Common myeloid progenitor, CD34-positive (primary cell): Measurements from ENCODE around the gene C5orf15.

Experiments
- CTCF ChIA-PET: fragments of 350-600 bp; sonication (Branson Sonifier 250); formaldehyde crosslinking; loops from one replicate; lab custom pipeline; 2021; ENCODE audit warnings: antibody characterized with exemption; lab: Charles Lee
- POLR2A ChIA-PET: fragments of 350-600 bp; sonication (Branson Sonifier 250); formaldehyde crosslinking; loops from one replicate; lab custom pipeline; 2021; ENCODE audit warnings: antibody characterized with exemption; lab: Charles Lee
- DNase-seq, 3 donors: peaks; one replicate each; pipeline versions ENCODE4 v3.0.0 to v3.0.0-alpha.2; 2013
- H3K27ac ChIP-seq, 2 experiments: 1 replicate in 1 of 2; 2 replicates in 1 of 2; pipeline ENCODE4 v1.7.0; 2013; ENCODE audit warnings: inconsistent platforms in 2 of 2, low read length in 2 of 2, mild to moderate bottlenecking in 2 of 2, low read depth in 1 of 2, moderate library complexity in 1 of 2; ENCODE audit not compliant: severe bottlenecking in 2 of 2, insufficient read depth in 1 of 2, poor library complexity in 1 of 2
- H3K27me3 ChIP-seq, 5 experiments: replicated peaks in 2 of 5; 1 replicate in 3 of 5; 2 replicates in 2 of 5; pipeline versions ENCODE4 v1.6.1 to v1.7.0; 2013; ENCODE audit warnings: low read length in 4 of 5, mild to moderate bottlenecking in 2 of 5, moderate library complexity in 2 of 5, inconsistent platforms in 1 of 5; ENCODE audit not compliant: insufficient read depth in 5 of 5, control insufficient read depth in 4 of 5
- H3K36me3 ChIP-seq, 4 experiments: 1 replicate in 2 of 4; 2 replicates in 2 of 4; pipeline versions ENCODE4 v1.6.1 to v1.7.0; 2013; ENCODE audit warnings: low read length in 3 of 4, control low read depth in 1 of 4, mild to moderate bottlenecking in 1 of 4; ENCODE audit not compliant: control insufficient read depth in 4 of 4, insufficient read depth in 4 of 4
- H3K4me1 ChIP-seq, 4 experiments: 1 replicate in 3 of 4; 2 replicates in 1 of 4; pipeline versions ENCODE4 v1.6.1 to v1.7.1; 2013; ENCODE audit warnings: low read length in 3 of 4, mild to moderate bottlenecking in 3 of 4, control low read depth in 1 of 4, inconsistent platforms in 1 of 4, moderate library complexity in 1 of 4; ENCODE audit not compliant: control insufficient read depth in 4 of 4, insufficient read depth in 4 of 4; ENCODE audit errors: control extremely low read depth in 1 of 4
- H3K4me3 ChIP-seq, 7 experiments: 1 replicate in 4 of 7; 2 replicates in 3 of 7; pipeline versions ENCODE4 v1.5.1 to v1.7.0; 2013; ENCODE audit warnings: mild to moderate bottlenecking in 7 of 7, low read length in 6 of 7, moderate library complexity in 6 of 7, inconsistent platforms in 2 of 7, low read depth in 2 of 7, control low read depth in 1 of 7; ENCODE audit not compliant: insufficient read depth in 4 of 7, control insufficient read depth in 1 of 7; ENCODE audit errors: extremely low read depth in 1 of 7
- H3K9me3 ChIP-seq, 5 experiments: 1 replicate in 4 of 5; 2 replicates in 1 of 5; pipeline versions ENCODE4 v1.6.1 to v1.7.1; 2013; ENCODE audit warnings: low read length in 4 of 5, mild to moderate bottlenecking in 2 of 5, inconsistent platforms in 1 of 5, low read depth in 1 of 5, moderate library complexity in 1 of 5; ENCODE audit not compliant: control insufficient read depth in 4 of 5, insufficient read depth in 2 of 5; ENCODE audit errors: control extremely low read depth in 1 of 5
- WGBS: methylation state at CpG from one replicate; pipeline ENCODE4 v1.1.5; 2013; ENCODE audit not compliant: insufficient coverage; 5-methylcytosine and 5-hydroxymethylcytosine counted together

C5orf15 gene

DNA sequence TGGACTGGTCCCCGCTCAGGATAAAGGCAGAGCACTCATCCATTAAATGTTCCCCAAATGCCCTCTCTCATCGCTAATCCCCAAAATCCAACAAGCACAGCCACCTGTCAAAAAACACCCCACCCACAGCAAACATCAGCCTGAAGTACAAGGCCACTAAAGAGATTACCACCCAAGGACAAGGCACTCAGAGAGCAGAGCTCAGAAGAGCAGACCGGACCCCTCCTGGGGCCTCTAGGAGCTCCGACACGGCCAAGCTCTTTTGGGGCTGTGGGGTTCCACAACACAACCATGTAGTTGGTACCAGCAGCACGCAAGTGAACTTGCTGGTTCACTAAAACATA lies 26.5 kb upstream of the C5orf15 start:
- CTCF ChIA-PET: interaction anchor here (1.9 to 11.2 kb wide), 4 partner anchors 9 to 25 kb away, joined by 8 to 172 read pairs (median 17); partner anchors contain the start of gene VDAC1
- POLR2A ChIA-PET: interaction anchor here (1.5 kb wide), 1 partner anchor 17 kb away, joined by 4 read pairs; no protein-coding TSS in a partner anchor
- Histone ChIP-seq H3K27me3 (no peaks in the 10 kb centered on the region), H3K4me3 (no peak overlapping the region), H3K36me3 (peaks cover 10 to 42% (median 13%) of the 10 kb centered on the region in 4 experiments), H3K4me1 (peaks cover 0 to 8% (median 4%) of the 10 kb centered on the region in 4 experiments), H3K27ac (peak overlapping the region in 1 of 2 experiments; percentile 38), H3K9me3 (no peaks in the 10 kb centered on the region)
- whole genome bisulfite sequencing: 99% methylated on average over 6 of the region's 6 CpGs
- DNase-seq: no peak

DNA sequence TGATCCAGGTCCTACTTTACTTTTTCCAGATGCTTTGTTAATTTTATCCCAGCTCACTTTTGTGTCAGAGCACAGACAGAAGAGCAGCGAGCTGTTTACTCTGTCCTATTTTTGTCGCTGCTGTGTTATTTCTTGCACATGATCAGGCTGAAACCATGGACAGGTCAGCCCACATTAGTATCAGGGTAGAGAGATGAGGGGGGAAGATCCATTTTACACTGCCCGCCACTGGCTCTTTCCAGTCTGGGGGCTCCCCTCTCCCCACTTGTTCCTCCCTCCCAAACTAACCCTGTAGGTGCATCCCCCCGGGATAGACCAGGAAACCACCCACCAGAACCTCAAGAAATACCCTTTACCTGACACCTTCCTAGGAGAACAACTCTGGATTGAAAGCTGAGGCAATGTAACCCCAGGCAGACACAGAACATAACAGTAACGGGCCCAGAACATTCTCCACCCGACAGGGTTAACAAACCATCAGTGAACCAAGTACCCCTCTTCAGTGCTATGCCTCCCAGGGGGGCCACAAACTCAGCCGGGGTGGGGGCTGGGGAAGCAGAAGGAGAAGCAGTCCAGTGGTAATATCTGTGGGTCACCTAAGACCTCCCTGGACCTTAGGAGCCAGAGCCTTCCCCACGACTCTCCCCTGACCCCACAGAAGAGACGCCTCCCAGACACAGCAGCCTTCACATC lies 26.0 kb upstream of the C5orf15 start:
- H3K36me3 ChIP-seq: peaks cover 11 to 40% (median 13%) of the 10 kb centered on the region in 4 experiments
- H3K4me3 ChIP-seq: no peak overlapping the region
- ChIA-PET CTCF (interaction anchor here (2.2 to 11.2 kb wide), 3 partner anchors 10 to 32 kb away, joined by 5 to 172 read pairs (median 19); partner anchors contain the start of gene VDAC1), POLR2A (interaction anchor here (1.5 kb wide), 1 partner anchor 17 kb away, joined by 4 read pairs; no protein-coding TSS in a partner anchor)
- DNase-seq: no peak
- WGBS: 100% methylated on average over 8 of the region's 9 CpGs
- no peaks in the 10 kb centered on the region for H3K27me3 ChIP-seq
- no peaks in the 10 kb centered on the region for H3K9me3 ChIP-seq
- peaks cover 0 to 8% (median 3%) of the 10 kb centered on the region in 4 experiments for H3K4me1 ChIP-seq
- H3K27ac ChIP-seq: no peak overlapping the region

- H3K4me1 ChIP-seq: peaks cover 0 to 8% (median 3%) of the 10 kb centered on the region in 4 experiments
- no peak overlapping the region for H3K4me3 ChIP-seq
- WGBS: 100% methylated on average over 1 of the region's 2 CpGs
- POLR2A ChIA-PET: interaction anchor here (1.0 to 1.1 kb wide), 2 partner anchors 10 to 13 kb away, joined by 3 to 5 read pairs; no protein-coding TSS in a partner anchor
- no peaks in the 10 kb centered on the region for H3K9me3 ChIP-seq
- H3K27me3 ChIP-seq: no peaks in the 10 kb centered on the region
- CTCF ChIA-PET: interaction anchor here (0.8 to 11.2 kb wide), 8 partner anchors 11 to 124 kb away, joined by 3 to 172 read pairs (median 4); partner anchors contain the start of gene VDAC1
- no peak for DNase-seq
- H3K27ac ChIP-seq: no peak overlapping the region
- H3K36me3 ChIP-seq: peaks cover 9 to 40% (median 18%) of the 10 kb centered on the region in 4 experiments
These were observed 24.9 kb upstream of the C5orf15 start for GRCh38 chr5:133993185-133993936.

DNA sequence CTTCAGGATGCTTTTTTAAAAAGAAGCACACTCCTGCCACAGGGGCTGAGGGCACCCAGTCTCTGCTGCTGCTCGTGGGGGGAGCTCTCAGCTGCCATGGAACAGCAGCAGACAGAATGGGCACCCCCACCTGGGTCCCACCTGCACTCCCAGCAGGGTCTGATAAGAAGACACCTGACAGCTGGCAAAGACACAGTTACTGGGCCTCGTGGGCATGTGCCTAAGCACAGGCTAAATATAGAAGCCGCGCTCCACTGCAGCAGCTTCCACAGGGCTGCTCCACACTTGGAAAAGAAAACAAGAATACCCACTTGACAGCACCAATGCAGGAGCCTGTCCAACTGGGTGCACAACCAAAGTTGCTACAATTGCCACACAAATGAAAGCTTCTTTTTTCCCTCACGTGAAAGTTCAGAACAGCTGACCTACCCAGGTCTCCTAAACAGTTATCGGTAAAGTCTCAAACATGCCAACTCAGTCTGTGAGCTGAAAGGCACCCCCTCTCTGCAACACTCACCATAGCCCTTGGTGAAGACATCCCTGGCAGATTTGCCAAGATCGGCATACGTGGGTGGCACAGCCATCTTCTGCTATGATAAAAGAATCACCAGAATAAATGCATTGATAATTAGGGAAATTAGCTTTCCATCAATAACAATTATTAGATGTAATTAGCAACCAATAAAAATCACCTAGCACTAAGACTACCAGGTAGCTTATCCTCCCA lies 24.2 kb upstream of the C5orf15 start:
- Histone ChIP-seq H3K4me1 (peaks cover 0 to 8% (median 3%) of the 10 kb centered on the region in 4 experiments), H3K4me3 (no peak overlapping the region), H3K9me3 (no peaks in the 10 kb centered on the region), H3K27ac (no peak overlapping the region), H3K36me3 (peaks cover 9 to 44% (median 22%) of the 10 kb centered on the region in 4 experiments), H3K27me3 (no peaks in the 10 kb centered on the region)
- DNase-seq: no peak
- ChIA-PET CTCF (interaction anchor here (0.8 to 11.2 kb wide), 8 partner anchors 10 to 124 kb away, joined by 3 to 172 read pairs (median 4); partner anchors contain the start of gene VDAC1), POLR2A (interaction anchor here (1.1 kb wide), 1 partner anchor 11 kb away, joined by 5 read pairs; no protein-coding TSS in a partner anchor)
- WGBS: 82% methylated on average over 6 of the region's 8 CpGs

GRCh38 chr5:133991171-133991910 lies 22.9 kb upstream of the C5orf15 start:
- peaks cover 13 to 55% (median 30%) of the 10 kb centered on the region in 4 experiments for H3K36me3 ChIP-seq
- no peak for DNase-seq
- ChIA-PET POLR2A (no interaction called here), CTCF (interaction anchor here (1.2 to 11.2 kb wide), 3 partner anchors 9 to 122 kb away, joined by 4 to 172 read pairs (median 4); no protein-coding TSS in a partner anchor)
- no peaks in the 10 kb centered on the region for H3K9me3 ChIP-seq
- no peaks in the 10 kb centered on the region for H3K27me3 ChIP-seq
- no peak overlapping the region for H3K4me3 ChIP-seq
- 83% methylated on average over 2 of the region's 5 CpGs for WGBS
- peak overlapping the region in 1 of 2 experiments; percentile 29 for H3K27ac ChIP-seq
- peaks cover 0 to 7% (median 1%) of the 10 kb centered on the region in 4 experiments for H3K4me1 ChIP-seq

DNA sequence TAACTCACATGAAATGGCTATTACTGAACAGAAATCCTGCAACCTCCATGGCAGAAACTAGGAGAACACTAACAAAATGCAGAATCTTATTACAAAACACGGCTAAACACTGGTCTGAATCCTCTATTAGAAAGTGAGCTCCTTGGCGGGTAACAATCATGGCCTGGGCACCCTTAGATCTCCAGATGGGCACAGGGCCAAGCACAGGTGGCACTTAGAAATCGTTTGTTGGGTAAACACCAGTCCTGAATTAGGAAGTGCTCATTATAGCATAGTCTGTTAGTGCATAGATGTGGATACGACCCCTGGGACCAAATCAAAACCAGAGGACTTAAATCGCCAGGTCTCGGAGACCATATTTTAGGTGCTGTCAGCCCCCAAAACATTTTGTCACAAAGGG lies 22.0 kb upstream of the C5orf15 start:
- H3K4me1 ChIP-seq: peaks cover 0 to 7% (median 0%) of the 10 kb centered on the region in 4 experiments
- H3K9me3 ChIP-seq: no peaks in the 10 kb centered on the region
- CTCF ChIA-PET: interaction anchor here (0.6 to 11.2 kb wide), 3 partner anchors 8 to 174 kb away, joined by 4 to 172 read pairs (median 4); no protein-coding TSS in a partner anchor
- DNase-seq: no peak
- no peak overlapping the region for H3K27ac ChIP-seq
- POLR2A ChIA-PET: no interaction called here
- H3K36me3 ChIP-seq: peaks cover 22 to 63% (median 37%) of the 10 kb centered on the region in 4 experiments
- H3K4me3 ChIP-seq: no peak overlapping the region
- WGBS: 97% methylated on average over 5 of the region's 6 CpGs
- H3K27me3 ChIP-seq: no peaks in the 10 kb centered on the region
